Osteocyte (in vitro differentiated cells): ENCODE data around the gene XYLT1. TPM values are rescaled to one million over a fixed set of nuclear protein-coding genes. Genes with fewer than 3 reads are reported as not detected.

Experiments used
- DNase-seq: peaks from one replicate; pipeline ENCODE4 v3.0.0; 2021; ENCODE audit warnings: mixed read lengths; ENCODE audit not compliant: unreplicated experiment; ENCODE audit errors: extremely low spot score
- H3K27ac Mint-ChIP-seq: one replicate; pipeline ENCODE4 v1.8.0; 2021; ENCODE audit warnings: mild to moderate bottlenecking, mixed read lengths; ENCODE audit not compliant: unreplicated experiment
- H3K27me3 Mint-ChIP-seq: one replicate; pipeline ENCODE4 v1.8.0; 2021; ENCODE audit warnings: mixed read lengths; ENCODE audit not compliant: unreplicated experiment
- H3K36me3 Mint-ChIP-seq: one replicate; pipeline ENCODE4 v1.8.0; 2021; ENCODE audit warnings: mixed read lengths; ENCODE audit not compliant: unreplicated experiment
- H3K4me1 Mint-ChIP-seq: one replicate; pipeline ENCODE4 v1.8.0; 2021; ENCODE audit warnings: mixed read lengths; ENCODE audit not compliant: unreplicated experiment
- H3K4me3 Mint-ChIP-seq: one replicate; pipeline ENCODE4 v1.8.0; 2021; ENCODE audit warnings: mild to moderate bottlenecking, moderate library complexity, mixed read lengths; ENCODE audit not compliant: unreplicated experiment
- H3K9me3 Mint-ChIP-seq: one replicate; pipeline ENCODE4 v1.8.0; 2021; ENCODE audit warnings: mixed read lengths; ENCODE audit not compliant: unreplicated experiment
- total RNA-seq: library from RNA; stranded (reverse); gene quantifications from 2 replicates; pipeline ENCODE4 v1.2.1, GENCODE V29; 2021
- TF ChIP-seq, protein P1 (sequence below): fragments of 200-600 bp; sonication (generic); IDR thresholded peaks from 2 replicates; pipeline ENCODE4 v1.5.0; 2021; ENCODE audit warnings: antibody characterized with exemption, mild to moderate bottlenecking, moderate library complexity

Gene XYLT1
- total RNA-seq, 1 donor from 2014 or later, result 11.1 TPM

DNA sequence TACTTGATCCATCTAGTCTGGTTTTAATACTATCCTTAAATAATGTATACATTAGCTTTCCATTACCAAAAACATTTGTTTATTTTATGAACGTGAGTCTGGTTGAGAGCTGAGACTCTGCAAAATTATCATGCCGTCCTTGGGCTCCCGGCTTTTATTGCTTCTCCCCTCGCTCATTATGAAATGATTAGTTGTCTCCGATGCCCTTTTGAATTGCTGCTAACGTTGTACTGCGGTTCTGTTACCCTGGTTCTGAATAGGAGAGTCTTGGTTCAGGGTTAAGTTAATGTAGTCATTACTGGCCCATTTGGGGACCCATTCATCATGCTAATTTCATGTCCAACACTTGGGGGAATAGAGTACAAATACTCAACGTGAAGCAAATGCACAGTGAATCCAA lies 12.8 kb downstream of the XYLT1 start:
- no peaks in the 10 kb centered on the region for H3K27me3 Mint-ChIP-seq
- DNase-seq, result no peak
- H3K4me3 Mint-ChIP-seq, result no peak overlapping the region
- no peaks in the 10 kb centered on the region for H3K9me3 Mint-ChIP-seq
- no peaks in the 10 kb centered on the region for H3K36me3 Mint-ChIP-seq
- H3K4me1 Mint-ChIP-seq, result peaks cover 7% of the 10 kb centered on the region
- H3K27ac Mint-ChIP-seq, result no peak overlapping the region
- TF ChIP-seq, protein P1, sequence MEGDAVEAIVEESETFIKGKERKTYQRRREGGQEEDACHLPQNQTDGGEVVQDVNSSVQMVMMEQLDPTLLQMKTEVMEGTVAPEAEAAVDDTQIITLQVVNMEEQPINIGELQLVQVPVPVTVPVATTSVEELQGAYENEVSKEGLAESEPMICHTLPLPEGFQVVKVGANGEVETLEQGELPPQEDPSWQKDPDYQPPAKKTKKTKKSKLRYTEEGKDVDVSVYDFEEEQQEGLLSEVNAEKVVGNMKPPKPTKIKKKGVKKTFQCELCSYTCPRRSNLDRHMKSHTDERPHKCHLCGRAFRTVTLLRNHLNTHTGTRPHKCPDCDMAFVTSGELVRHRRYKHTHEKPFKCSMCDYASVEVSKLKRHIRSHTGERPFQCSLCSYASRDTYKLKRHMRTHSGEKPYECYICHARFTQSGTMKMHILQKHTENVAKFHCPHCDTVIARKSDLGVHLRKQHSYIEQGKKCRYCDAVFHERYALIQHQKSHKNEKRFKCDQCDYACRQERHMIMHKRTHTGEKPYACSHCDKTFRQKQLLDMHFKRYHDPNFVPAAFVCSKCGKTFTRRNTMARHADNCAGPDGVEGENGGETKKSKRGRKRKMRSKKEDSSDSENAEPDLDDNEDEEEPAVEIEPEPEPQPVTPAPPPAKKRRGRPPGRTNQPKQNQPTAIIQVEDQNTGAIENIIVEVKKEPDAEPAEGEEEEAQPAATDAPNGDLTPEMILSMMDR, result no peak

DNA sequence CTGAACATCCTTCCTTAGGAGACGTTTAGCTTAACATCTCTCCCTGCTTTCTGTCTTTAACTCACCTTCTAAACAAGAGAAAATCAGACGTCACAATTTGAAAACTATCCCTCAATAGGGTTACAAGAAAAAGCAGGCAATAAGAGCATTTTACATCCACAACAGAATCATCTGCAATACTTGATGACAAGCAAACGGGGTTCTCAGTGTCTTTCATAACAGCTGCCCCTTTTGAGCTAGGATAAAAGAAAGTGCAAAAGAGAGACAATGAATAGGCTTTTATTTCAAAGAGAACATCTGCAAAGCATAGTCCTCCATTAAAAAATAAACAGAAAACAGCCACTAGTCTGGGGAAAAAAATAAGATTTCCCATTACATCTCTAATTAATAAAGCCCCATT lies 13.2 kb downstream of the XYLT1 start:
- Mint-ChIP-seq H3K9me3 (no peaks in the 10 kb centered on the region), H3K27ac (no peak overlapping the region), H3K27me3 (no peaks in the 10 kb centered on the region), H3K4me3 (no peak overlapping the region), H3K4me1 (peaks cover 7% of the 10 kb centered on the region), H3K36me3 (no peaks in the 10 kb centered on the region)
- DNase-seq, result no peak
- TF ChIP-seq, protein P1, result no peak

DNA sequence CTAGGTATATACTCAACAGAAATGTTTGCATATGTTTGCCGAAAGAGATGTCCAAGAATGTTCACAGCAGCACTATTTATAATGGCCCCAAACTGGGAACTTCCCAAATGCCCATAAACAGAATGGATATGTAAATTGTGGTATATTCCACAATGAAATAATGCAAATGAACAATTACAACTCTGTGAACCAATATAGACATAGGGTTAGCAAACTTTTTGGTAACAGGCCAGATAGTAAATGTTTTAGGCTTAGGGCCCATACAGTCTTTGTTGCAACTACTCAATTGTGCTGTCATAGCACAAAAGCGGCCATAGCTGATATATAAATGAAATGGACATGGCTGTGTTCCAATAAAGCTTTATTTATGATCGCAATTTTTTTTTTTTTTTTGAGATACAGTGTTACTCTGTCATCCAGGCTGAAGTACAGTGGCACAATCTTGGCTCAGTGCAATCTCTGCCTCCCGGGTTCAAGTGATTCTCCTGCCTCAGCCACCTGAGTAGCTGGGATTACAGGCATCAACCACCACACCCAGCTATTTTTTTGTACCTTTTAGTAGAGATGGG lies 16.5 kb downstream of the XYLT1 start:
- Mint-ChIP-seq H3K9me3 (no peaks in the 10 kb centered on the region), H3K4me3 (no peak overlapping the region), H3K36me3 (no peaks in the 10 kb centered on the region), H3K27me3 (no peaks in the 10 kb centered on the region), H3K4me1 (no peaks in the 10 kb centered on the region), H3K27ac (no peak overlapping the region)
- DNase-seq, result no peak
- TF ChIP-seq, protein P1, result no peak

DNA sequence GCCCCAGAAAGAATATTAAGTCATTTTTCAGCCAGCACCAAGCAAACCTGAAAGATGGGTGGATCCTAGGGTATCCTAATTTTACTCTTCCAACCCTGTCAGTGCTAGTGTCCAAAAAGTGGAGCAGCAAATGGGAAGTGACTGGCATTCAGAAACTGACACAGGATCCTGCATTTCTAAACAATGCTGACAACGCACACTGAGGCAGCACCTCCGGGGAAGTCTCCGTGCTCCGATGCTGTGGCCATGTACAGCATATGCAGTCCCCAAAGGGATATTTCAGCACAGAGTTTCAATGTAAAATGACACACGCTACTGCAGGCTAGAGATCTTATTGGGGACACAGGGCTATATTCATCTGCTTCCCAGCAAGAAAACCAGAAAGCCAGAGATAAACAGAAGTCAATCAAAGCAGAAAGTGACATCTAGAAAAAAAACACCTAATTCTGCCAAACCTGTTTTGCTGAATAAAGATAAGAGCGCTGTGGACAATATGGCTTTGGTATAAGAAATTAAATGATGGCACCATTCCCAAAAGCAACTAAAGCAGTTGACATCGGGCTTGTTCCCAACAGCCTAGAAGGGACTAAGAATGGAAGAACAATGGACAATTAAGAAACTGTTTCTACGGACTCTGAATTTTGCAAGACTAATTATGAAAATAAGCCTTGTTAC lies 17.3 kb downstream of the XYLT1 start:
- Mint-ChIP-seq H3K4me3 (no peak overlapping the region), H3K27ac (no peak overlapping the region), H3K36me3 (no peaks in the 10 kb centered on the region), H3K9me3 (no peaks in the 10 kb centered on the region), H3K4me1 (no peaks in the 10 kb centered on the region), H3K27me3 (no peaks in the 10 kb centered on the region)
- TF ChIP-seq, protein P1, result no peak
- no peak for DNase-seq

DNA sequence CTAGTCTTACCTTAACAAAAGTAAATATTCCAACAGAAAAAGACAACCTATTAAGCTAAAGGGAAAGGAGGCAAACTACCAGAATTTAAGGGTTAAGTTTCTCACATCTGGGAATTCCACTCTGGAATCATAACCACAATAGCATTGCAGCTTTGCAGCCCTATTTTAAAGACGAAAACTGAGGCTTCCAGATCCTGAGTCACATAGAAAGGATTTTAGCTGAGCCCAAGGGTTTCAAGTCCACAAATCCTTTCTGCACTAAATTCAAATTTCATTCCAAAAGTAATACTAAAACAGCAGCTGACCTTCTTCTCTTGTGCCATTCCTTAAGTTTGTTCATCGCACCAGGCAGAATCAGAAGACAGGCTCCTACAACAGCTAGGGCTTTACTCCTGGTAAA lies 17.8 kb downstream of the XYLT1 start:
- DNase-seq, result no peak
- TF ChIP-seq, protein P1, result no peak
- no peaks in the 10 kb centered on the region for H3K9me3 Mint-ChIP-seq
- H3K36me3 Mint-ChIP-seq, result no peaks in the 10 kb centered on the region
- no peaks in the 10 kb centered on the region for H3K27me3 Mint-ChIP-seq
- H3K4me3 Mint-ChIP-seq, result no peak overlapping the region
- H3K4me1 Mint-ChIP-seq, result no peaks in the 10 kb centered on the region
- no peak overlapping the region for H3K27ac Mint-ChIP-seq
